Breast epithelium (tissue), 4 donors: Measurements from ENCODE around the gene TEN1. TPM values are rescaled to one million over a fixed set of nuclear protein-coding genes. Genes with fewer than 3 reads are reported as not detected.
A peak's percentile ranks its signal among the peaks of the same experiment; 100 is the strongest.

ENCODE experiments used
- DNase-seq, 2 donors: peaks; one replicate each; pipeline ENCODE4 v3.0.0-alpha.2; 2019; ENCODE audit warnings: low spot score in 2 of 2
- H3K27ac ChIP-seq, 2 donors: fragments of 200-600 bp; sonication (generic) in 1 of 2; one replicate each; pipeline ENCODE4 v1.5.1; 2016 to 2019; ENCODE audit warnings: mild to moderate bottlenecking in 1 of 2
- H3K27me3 ChIP-seq, 2 donors: fragments of 200-600 bp; sonication (generic) in 1 of 2; one replicate each; pipeline versions ENCODE4 v1.5.1 to v1.6.0; 2017 to 2019; ENCODE audit warnings: control low read depth in 1 of 2, mild to moderate bottlenecking in 1 of 2
- H3K36me3 ChIP-seq: fragments of 200-600 bp; one replicate; pipeline ENCODE4 v1.5.1; 2019
- H3K4me1 ChIP-seq, 2 donors: fragments of 200-600 bp; sonication (generic); one replicate each; pipeline ENCODE4 v1.5.1; 2016 to 2019; ENCODE audit warnings: control low read depth in 1 of 2
- H3K4me3 ChIP-seq, 3 donors: fragments of 200-600 bp; sonication (generic); 1 replicate in 2 of 3; 2 replicates in 1 of 3; pipeline ENCODE4 v1.5.1; 2016 to 2019; ENCODE audit warnings: mild to moderate bottlenecking in 3 of 3, moderate library complexity in 2 of 3
- H3K9me3 ChIP-seq, 2 donors: fragments of 200-600 bp; sonication (generic) in 1 of 2; one replicate each; pipeline ENCODE4 v1.5.1; 2016 to 2019; ENCODE audit warnings: control low read depth in 1 of 2
- POLR2A ChIP-seq: fragments of 450-650 bp; IDR thresholded peaks from one replicate; pipeline ENCODE4 v1.6.1; 2016; ENCODE audit warnings: antibody characterized with exemption, mild to moderate bottlenecking, moderate library complexity
- POLR2AphosphoS5 ChIP-seq, 3 donors: sonication (generic); formaldehyde crosslinking; IDR thresholded peaks; one replicate each; pipeline ENCODE4 v1.6.1; 2017; ENCODE audit warnings: antibody characterized with exemption in 3 of 3
- intact Hi-C: fragments of 100-400 bp; cut with DNase I; formaldehyde crosslinking; loops from one replicate; pipeline ENCODE4 v1.15.1; 2023; ENCODE audit warnings: low total_unique reads
- total RNA-seq, 3 donors: library from RNA; depleted of rRNA; stranded (reverse); fragments of >200 nt; gene quantifications; one replicate each; pipeline ENCODE4 v1.1.0, GENCODE V29; 2016
- TF ChIP-seq, protein P1 (sequence below), 3 donors: fragments of 450-650 bp; IDR thresholded peaks; one replicate each; pipeline ENCODE4 v1.5.1; 2016 to 2017; ENCODE audit warnings: antibody characterized with exemption in 3 of 3, mild to moderate bottlenecking in 3 of 3, moderate library complexity in 3 of 3

Gene TEN1
- total RNA-seq, 3 donors from 2014 or later, result 16.7 to 30.2 (median 26.8) TPM

DNA sequence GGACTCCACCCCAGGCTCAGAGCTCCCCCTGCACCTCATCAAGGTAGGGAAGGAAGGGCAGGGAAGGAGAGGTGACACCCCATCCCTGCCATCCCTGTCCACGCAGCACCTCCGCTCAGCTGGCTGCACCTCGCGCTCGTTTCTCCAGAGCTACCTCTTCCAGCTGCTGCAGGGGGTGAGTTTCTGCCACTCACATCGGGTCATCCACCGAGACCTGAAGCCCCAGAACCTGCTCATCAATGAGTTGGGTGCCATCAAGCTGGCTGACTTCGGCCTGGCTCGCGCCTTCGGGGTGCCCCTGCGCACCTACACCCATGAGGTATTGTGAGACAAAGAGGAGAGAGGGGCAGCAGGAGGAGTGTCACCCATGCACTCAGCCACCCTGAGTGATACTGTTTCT is 23.1 kb downstream of the TEN1 start:
- H3K27ac ChIP-seq, result no peak overlapping the region
- no peaks in the 10 kb centered on the region for H3K9me3 ChIP-seq
- H3K4me1 ChIP-seq, result peaks cover 0 to under 1% of the 10 kb centered on the region in 2 donors
- no peaks in the 10 kb centered on the region for H3K27me3 ChIP-seq
- no peak for TF ChIP-seq POLR2A
- TF ChIP-seq POLR2AphosphoS5 (IDR thresholded peaks at IDR 0.05), result no peak
- TF ChIP-seq, protein P1, sequence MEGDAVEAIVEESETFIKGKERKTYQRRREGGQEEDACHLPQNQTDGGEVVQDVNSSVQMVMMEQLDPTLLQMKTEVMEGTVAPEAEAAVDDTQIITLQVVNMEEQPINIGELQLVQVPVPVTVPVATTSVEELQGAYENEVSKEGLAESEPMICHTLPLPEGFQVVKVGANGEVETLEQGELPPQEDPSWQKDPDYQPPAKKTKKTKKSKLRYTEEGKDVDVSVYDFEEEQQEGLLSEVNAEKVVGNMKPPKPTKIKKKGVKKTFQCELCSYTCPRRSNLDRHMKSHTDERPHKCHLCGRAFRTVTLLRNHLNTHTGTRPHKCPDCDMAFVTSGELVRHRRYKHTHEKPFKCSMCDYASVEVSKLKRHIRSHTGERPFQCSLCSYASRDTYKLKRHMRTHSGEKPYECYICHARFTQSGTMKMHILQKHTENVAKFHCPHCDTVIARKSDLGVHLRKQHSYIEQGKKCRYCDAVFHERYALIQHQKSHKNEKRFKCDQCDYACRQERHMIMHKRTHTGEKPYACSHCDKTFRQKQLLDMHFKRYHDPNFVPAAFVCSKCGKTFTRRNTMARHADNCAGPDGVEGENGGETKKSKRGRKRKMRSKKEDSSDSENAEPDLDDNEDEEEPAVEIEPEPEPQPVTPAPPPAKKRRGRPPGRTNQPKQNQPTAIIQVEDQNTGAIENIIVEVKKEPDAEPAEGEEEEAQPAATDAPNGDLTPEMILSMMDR (IDR thresholded peaks at IDR 0.05), result no peak
- no peak for DNase-seq
- intact Hi-C loops, result no loop called here
- no peaks in the 10 kb centered on the region for H3K36me3 ChIP-seq
- no peak overlapping the region for H3K4me3 ChIP-seq

DNA sequence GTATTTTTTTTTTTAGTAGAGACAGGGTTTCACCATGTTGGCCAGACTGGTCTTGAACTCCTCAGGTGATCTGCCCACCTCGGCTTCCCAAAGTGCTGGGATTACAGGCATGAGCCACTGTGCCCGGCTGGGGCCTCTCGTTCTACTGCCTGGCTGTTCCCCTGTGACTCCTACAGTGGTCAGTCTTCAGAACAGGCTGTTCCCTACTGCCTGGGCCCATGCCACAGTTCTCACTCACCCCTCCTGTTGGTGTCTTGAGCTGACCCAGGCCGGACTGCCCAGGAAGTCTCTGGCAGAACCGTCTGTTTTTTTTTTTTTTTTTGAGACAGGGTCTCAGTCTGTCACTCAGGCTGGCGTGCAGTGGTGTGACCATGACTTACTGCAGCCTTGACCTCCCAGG is 24.9 kb downstream of the TEN1 start:
- TF ChIP-seq POLR2AphosphoS5 (IDR thresholded peaks at IDR 0.05), result no peak
- TF ChIP-seq POLR2A, result no peak
- TF ChIP-seq, protein P1 (IDR thresholded peaks at IDR 0.05), result no peak
- H3K9me3 ChIP-seq, result no peaks in the 10 kb centered on the region
- DNase-seq, result no peak
- H3K4me1 ChIP-seq, result no peaks in the 10 kb centered on the region
- H3K4me3 ChIP-seq, result no peak overlapping the region
- H3K27ac ChIP-seq, result no peak overlapping the region
- no peaks in the 10 kb centered on the region for H3K36me3 ChIP-seq
- H3K27me3 ChIP-seq, result no peaks in the 10 kb centered on the region
- intact Hi-C loops, result no loop called here

DNA sequence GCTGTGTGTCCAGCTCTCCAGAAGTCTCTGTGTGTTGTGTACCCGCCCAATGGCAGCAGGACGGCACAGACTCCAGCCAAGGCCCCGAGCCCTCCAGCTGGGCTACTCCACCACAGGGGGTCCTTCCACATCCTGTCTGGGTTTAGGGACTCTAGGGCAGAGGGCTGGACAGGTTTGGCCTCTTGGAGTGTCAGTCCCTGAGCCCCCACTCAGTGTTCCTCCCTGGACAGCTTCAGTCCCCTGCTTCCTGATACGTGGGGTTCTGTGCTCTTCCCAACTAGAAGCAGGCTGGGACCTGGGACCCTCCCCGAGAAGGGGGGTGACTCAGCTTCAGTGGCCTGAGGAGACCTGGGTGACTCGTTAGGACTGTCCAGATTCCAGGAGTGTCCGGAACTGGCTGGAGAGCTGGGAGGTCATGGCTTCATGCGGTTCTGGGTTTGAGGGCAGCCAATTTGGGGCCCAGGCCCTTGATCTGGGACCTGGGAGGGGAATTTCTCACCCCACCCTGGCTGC is 25.8 kb downstream of the TEN1 start:
- intact Hi-C loops, result no loop called here
- TF ChIP-seq POLR2AphosphoS5 (IDR thresholded peaks at IDR 0.05), result no peak
- TF ChIP-seq, protein P1 (IDR thresholded peaks at IDR 0.05), result no peak
- no peak for TF ChIP-seq POLR2A
- no peaks in the 10 kb centered on the region for H3K27me3 ChIP-seq
- no peak overlapping the region for H3K27ac ChIP-seq
- no peaks in the 10 kb centered on the region for H3K9me3 ChIP-seq
- no peak overlapping the region for H3K4me3 ChIP-seq
- no peaks in the 10 kb centered on the region for H3K4me1 ChIP-seq
- no peaks in the 10 kb centered on the region for H3K36me3 ChIP-seq
- no peak for DNase-seq

DNA sequence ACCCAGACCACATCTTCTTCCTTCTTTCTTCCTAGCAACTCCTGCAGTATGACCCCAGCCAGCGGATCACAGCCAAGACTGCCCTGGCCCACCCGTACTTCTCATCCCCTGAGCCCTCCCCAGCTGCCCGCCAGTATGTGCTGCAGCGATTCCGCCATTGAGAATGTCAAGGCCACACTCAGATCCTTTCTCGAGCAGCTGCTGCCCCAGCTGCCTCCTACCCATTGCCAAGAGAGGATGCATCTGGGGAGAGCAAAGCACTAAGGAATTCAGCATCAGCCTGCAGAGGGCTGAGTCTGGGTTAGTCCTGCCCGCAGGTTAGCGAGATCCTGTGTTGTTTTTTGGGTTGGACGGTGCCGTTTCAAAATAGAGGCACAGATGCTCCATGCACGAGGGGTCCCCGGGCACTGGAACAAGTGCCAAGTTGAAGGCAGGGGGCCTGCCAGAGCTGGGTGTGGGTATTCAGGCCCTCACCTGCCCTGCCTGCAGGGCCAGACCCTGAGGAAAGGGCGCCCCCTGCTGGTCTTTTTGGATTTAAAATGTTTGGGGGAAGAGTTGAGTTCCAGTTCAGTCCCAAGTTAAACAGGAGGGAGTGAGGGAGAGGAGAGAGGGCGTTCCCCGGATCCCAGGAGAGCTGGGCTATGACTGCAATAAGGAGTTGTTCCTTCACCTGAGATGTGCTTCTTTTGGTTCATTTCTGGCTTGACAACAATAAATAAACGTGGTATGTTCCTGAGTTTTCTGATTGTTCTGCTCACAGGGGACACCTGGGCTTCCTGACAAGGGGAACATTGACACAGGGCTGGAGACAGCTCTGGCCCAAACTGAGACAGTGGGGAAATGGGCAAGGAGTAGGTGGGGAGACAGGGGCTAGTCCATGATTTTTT is 26.5 kb downstream of the TEN1 start:
- H3K9me3 ChIP-seq, result no peaks in the 10 kb centered on the region
- H3K4me1 ChIP-seq, result no peaks in the 10 kb centered on the region
- H3K27me3 ChIP-seq, result no peaks in the 10 kb centered on the region
- no peaks in the 10 kb centered on the region for H3K36me3 ChIP-seq
- TF ChIP-seq POLR2A (no peak), POLR2AphosphoS5 (IDR thresholded peaks at IDR 0.05) (no peak)
- TF ChIP-seq, protein P1 (IDR thresholded peaks at IDR 0.05), result peak; percentile 67 to 89 (median 85)
- H3K4me3 ChIP-seq, result no peak overlapping the region
- no peak overlapping the region for H3K27ac ChIP-seq
- intact Hi-C loops, result no loop called here
- peak; percentile 61 to 76 for DNase-seq

DNA sequence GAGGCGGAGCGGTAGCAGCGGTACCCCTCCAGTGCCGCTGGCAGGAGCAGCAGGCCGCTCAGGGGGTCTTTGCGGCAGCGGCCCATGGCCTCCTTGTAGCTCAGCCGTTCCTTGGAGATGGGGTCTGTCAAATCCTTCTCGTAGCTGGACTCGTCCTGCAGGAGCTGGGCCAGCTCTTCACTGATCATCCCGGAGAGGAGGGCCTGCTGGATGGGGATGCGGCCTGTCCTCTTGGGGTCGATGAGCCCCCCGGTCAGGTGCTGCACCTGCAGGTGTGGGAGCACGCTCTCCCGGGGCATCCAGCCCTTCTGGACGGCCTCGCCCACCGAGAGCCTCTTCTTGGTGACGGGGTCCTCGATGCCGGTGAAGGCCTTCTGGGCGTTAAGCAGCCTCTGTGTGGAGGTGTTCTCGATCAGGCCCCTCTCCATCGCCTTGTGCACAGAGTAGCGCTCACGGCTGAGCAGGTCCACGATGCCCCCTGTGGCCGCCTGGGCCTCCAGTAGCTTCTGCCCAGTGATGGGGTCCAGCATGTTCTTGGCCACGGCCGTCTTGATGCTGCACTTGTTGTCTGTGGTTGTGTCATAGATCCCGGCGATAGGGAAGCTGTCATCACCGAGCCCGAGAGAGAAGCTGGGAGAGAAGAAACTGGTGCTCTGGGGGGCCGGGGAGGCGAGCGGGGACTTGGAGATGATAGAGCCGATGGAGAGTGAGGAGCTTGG is 28.2 kb downstream of the TEN1 start:
- Histone ChIP-seq H3K27ac (no peak overlapping the region), H3K27me3 (no peaks in the 10 kb centered on the region), H3K4me1 (no peaks in the 10 kb centered on the region), H3K36me3 (no peaks in the 10 kb centered on the region), H3K9me3 (no peaks in the 10 kb centered on the region), H3K4me3 (no peak overlapping the region)
- intact Hi-C loops, result no loop called here
- no peak for DNase-seq
- no peak for TF ChIP-seq POLR2A
- TF ChIP-seq, protein P1 (IDR thresholded peaks at IDR 0.05), result no peak
- no peak for TF ChIP-seq POLR2AphosphoS5 (IDR thresholded peaks at IDR 0.05)
